Endothelial cell (in vitro differentiated cells): ENCODE results near the gene SPCS1. TPM values are rescaled to one million over a fixed set of nuclear protein-coding genes. Genes with fewer than 3 reads are reported as not detected.

ENCODE experiments used
- DNase-seq: peaks from one replicate; pipeline ENCODE4 v3.0.0; 2021; ENCODE audit warnings: low spot score
- H3K27ac Mint-ChIP-seq: one replicate; pipeline ENCODE4 v1.8.0; 2021; ENCODE audit warnings: mixed read lengths, inconsistent platforms; ENCODE audit not compliant: unreplicated experiment
- H3K27me3 Mint-ChIP-seq: one replicate; pipeline ENCODE4 v1.8.0; 2021; ENCODE audit warnings: mild to moderate bottlenecking, moderate library complexity, mixed read lengths, inconsistent platforms; ENCODE audit not compliant: unreplicated experiment
- H3K36me3 Mint-ChIP-seq: one replicate; pipeline ENCODE4 v1.8.0; 2021; ENCODE audit warnings: mild to moderate bottlenecking, low read depth, mixed read lengths, inconsistent platforms; ENCODE audit not compliant: unreplicated experiment
- H3K4me1 Mint-ChIP-seq: one replicate; pipeline ENCODE4 v1.8.0; 2021; ENCODE audit warnings: mild to moderate bottlenecking, mixed read lengths, inconsistent platforms; ENCODE audit not compliant: unreplicated experiment
- H3K4me3 Mint-ChIP-seq: one replicate; pipeline ENCODE4 v1.8.0; 2021; ENCODE audit warnings: mild to moderate bottlenecking, mixed read lengths, inconsistent platforms; ENCODE audit not compliant: unreplicated experiment
- H3K9me3 Mint-ChIP-seq: one replicate; pipeline ENCODE4 v1.8.0; 2021; ENCODE audit warnings: mixed read lengths, inconsistent platforms; ENCODE audit not compliant: unreplicated experiment
- CTCF ChIP-seq: fragments of 200-600 bp; sonication (generic); IDR thresholded peaks from one replicate; pipeline ENCODE4 v1.5.0; 2021; ENCODE audit warnings: antibody characterized with exemption; ENCODE audit not compliant: unreplicated experiment
- long read RNA-seq: library from polyadenylated mRNA; unstranded; transcript quantifications from one replicate; pipeline ENCODE4 v2.0.0, GENCODE V29; 2020; ENCODE audit not compliant: unreplicated experiment
- total RNA-seq: library from RNA; stranded (reverse); fragmentation: NEBNext Ultra II Directional; extraction: Animal tissue kit (Norgen Biotek cat#: 25700); gene quantifications from one replicate; pipeline ENCODE4 v1.2.1, GENCODE V29; 2021; ENCODE audit not compliant: unreplicated experiment

Gene SPCS1
- 83.9 TPM for total RNA-seq
- long read RNA-seq, full-length matches to known transcripts = 77 of 82 reads
- long read RNA-seq, partial matches to known transcripts = 2 of 82 reads
- long read RNA-seq, other reads (novel, unspliced or antisense) = 3 of 82 reads

- Mint-ChIP-seq H3K4me1 (peaks cover 27% of the 10 kb centered on the region), H3K27me3 (peaks cover 8% of the 10 kb centered on the region), H3K9me3 (no peaks in the 10 kb centered on the region), H3K27ac (peak within 1 kb of the TSS; percentile 95), H3K4me3 (peak within 1 kb of the TSS; percentile 97), H3K36me3 (peaks cover 13% of the 10 kb centered on the region)
- no peak for TF ChIP-seq CTCF
- peak; percentile 78 for DNase-seq
Observed at GRCh38 chr3:52705688-52706686, at the start of gene SPCS1, which contains the start of gene GLT8D1. SPCS1 (plus strand) TSS chr3:52706106; CDS start chr3:52706247, 141 bp downstream. GLT8D1 (minus strand) TSS chr3:52705791; CDS start chr3:52700460, 5,331 bp downstream.

GRCh38 chr3:52660046-52660445, 45.9 kb upstream of the SPCS1 start:
- Mint-ChIP-seq H3K4me1 (peaks cover 11% of the 10 kb centered on the region), H3K27ac (no peak overlapping the region), H3K27me3 (peaks cover 2% of the 10 kb centered on the region), H3K4me3 (no peak overlapping the region), H3K9me3 (no peaks in the 10 kb centered on the region), H3K36me3 (peaks cover 25% of the 10 kb centered on the region)
- no peak for TF ChIP-seq CTCF
- no peak for DNase-seq

- Mint-ChIP-seq H3K27me3 (peaks cover 2% of the 10 kb centered on the region), H3K36me3 (peaks cover 22% of the 10 kb centered on the region), H3K4me3 (no peak overlapping the region), H3K9me3 (no peaks in the 10 kb centered on the region), H3K4me1 (peaks cover 19% of the 10 kb centered on the region), H3K27ac (no peak overlapping the region)
- TF ChIP-seq CTCF = no peak
- no peak for DNase-seq
Observed at GRCh38 chr3:52663098-52663497, 42.8 kb upstream of the SPCS1 start.

- H3K4me1 Mint-ChIP-seq = peaks cover under 1% of the 10 kb centered on the region
- peaks cover 18% of the 10 kb centered on the region for H3K36me3 Mint-ChIP-seq
- peak overlapping the region; percentile 26 for H3K27ac Mint-ChIP-seq
- H3K9me3 Mint-ChIP-seq = no peaks in the 10 kb centered on the region
- H3K27me3 Mint-ChIP-seq = no peaks in the 10 kb centered on the region
- no peak overlapping the region for H3K4me3 Mint-ChIP-seq
- no peak for TF ChIP-seq CTCF
- DNase-seq = no peak
Observed at GRCh38 chr3:52670621-52671521, 35.0 kb upstream of the SPCS1 start.
